Activated naive CD8-positive, alpha-beta T cell treated with anti-CD3 and anti-CD28 coated beads, Interleukin-2, amount 50 U/mL, for 16 hours (primary cell): ENCODE data around the gene MAD1L1.
"Not testable (repeated sequence)": the region's sequence is repeated elsewhere in the genome, so short reads cannot be mapped to it uniquely, and the experiment has no call there.

Source experiments
- DNase-seq: peaks from one replicate; pipeline ENCODE4 v3.0.0-alpha.2; 2020; ENCODE audit warnings: low read depth, low spot score

The MAD1L1 gene

GRCh38 chr7:2048006-2048405 is 184.7 kb downstream of the MAD1L1 start:
- no peak for DNase-seq

- no peak for DNase-seq
Observed at GRCh38 chr7:2046581-2047565, 185.9 kb downstream of the MAD1L1 start.

DNA sequence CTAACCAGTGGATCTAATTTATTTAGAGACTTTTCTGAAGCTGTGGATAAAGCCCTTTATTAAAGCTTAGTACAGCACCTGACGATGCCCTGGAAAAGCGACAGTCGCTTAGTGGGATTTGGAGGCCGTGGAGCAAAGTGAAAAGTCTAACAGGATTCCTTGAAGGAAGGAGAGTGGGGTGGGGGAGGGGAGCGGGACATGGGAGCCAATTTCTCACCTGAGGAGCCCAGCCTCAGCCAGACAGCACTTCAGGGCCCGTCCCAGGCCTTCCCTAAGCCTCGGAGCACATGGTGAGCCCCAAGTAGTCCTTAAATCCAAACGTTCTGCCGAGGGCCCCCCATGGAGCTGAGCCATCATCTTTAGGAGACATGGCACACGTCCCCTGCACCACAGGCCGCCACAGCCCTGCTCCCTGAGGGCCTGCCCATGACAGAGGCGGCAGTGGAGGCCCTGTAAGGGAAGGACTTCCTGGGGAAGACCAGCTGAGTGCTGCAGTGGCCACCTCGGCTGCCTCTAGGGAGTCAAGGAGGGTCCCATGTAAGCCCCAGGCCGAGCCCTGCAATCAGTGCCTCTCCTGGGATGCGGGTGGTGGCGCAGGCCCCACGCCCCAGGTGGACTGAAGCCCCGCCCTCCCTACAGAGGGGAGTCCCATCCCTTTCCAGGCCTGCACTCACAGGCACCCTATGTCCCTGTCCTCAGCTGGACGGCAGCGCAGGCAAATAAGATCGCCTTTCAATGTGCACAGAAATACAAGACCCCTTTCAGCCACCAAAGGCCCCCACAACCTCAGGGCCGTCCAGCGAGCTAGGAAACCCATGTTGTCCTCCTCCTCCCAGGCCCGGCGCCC is 187.0 kb downstream of the MAD1L1 start:
- DNase-seq = no peak

DNA sequence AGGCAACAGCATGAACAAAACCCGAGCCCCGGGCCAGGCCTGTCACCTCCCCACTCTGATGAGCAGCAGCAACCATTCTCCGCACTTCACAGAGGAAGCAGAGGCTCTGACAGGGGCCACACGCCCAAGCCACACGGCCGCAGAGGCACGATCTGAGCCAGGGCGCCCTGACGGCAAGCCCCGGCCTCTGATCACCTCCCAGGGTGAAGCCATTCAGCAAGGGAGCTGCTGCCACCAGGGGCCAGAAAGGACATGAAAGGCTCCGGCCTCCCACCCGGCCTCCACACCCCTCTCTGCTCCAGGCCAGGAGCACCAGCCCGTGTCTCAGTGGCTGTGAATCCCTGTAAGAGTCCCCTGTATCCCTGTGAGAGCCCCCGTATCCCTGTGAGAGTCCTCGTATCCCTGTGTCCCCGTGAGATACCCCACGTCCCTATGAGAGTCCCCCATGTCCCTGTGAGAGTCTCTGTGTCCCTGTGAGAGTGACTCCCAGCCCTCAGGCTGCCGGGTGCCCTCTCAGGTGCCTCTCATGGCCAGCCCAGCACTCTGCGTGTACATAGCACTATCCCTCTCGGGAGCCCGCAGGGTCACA is 187.8 kb downstream of the MAD1L1 start:
- DNase-seq = no peak

DNA sequence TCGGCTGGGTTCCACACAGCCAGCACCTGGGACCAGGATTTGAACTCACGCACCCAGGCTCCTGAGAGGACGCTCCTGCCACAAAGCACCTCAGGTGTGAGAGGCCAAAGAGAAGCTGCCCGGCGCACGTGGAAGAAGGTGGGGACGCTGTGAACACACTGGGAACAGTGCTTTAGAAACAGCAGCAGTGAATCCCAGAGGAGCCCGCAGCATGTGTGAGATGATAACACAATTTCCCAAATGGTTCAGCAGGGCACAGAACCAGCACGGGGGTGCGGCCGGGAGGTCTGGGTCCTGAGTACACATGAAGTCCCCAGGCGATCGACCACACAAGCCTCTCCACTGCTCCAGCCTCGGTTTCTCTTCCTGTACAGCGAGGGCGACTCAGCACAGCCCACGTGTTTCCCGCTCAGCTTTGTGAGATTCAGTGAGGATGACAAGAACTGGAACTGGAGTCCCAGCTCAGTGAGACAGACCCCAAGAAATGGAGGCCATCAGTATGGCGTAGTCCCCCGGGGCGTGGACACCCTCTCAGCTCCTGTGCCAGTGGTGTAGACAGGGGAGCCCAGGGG is 188.3 kb downstream of the MAD1L1 start:
- no peak for DNase-seq

DNA sequence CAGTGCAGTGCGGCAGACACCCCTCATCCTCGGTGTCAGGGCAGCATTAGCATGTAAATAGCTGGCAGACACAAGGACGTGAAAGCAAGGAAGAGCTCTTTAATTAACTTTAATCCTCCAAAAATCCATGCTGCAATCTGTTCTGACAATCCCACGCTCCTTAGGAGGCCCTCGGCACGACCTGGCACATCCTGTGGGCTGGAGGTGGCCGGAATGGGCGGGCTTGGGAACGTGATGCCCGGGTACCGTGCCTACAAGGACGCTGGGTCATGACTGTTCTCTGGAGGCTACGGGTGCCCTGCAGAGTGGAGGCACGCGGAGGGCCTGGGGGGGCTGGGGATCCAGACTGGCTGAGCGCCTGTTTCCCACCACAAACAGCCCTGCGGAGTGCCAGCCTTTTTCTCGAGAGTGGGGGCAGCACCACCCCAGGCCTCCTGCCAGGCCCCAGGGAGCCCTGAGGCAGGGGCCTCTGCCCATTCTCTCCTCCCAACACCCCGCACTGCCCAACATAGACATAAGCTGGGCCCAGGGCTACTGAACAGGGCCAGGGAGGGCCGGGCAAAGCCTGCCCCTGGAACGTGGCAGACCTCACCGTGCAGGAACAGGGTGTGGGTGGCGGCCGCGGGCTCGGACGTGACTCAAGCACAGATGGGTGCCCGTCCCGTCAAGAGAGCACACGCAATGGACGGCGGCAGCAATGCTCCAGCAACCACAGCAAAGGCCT is 189.3 kb downstream of the MAD1L1 start:
- no peak for DNase-seq

DNA sequence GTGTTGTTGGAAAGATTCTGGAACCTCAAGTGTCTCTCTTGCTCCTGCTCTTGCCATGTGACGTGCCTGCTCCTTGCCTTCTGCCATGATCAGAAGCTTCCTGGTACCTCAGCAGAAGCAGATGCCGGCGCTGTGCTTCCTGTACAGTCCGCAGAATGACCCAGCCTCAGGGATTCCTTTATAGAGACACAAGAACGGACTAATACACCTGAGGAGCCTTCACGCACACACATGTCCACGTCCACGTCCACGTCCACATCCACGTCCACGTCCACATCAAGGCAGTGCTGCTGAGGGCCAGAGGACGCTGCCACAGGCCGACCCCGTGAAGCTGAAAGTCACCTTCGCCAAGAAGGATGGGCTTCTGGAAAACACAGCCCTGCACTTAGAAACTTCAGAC is 190.1 kb downstream of the MAD1L1 start:
- DNase-seq = no peak

- DNase-seq = no peak
Observed at GRCh38 chr7:2041496-2042367, 191.0 kb downstream of the MAD1L1 start.

- no peak for DNase-seq
Observed at GRCh38 chr7:2040893-2041270, 191.9 kb downstream of the MAD1L1 start.

GRCh38 chr7:2040201-2040892 is 192.4 kb downstream of the MAD1L1 start:
- no peak for DNase-seq

DNA sequence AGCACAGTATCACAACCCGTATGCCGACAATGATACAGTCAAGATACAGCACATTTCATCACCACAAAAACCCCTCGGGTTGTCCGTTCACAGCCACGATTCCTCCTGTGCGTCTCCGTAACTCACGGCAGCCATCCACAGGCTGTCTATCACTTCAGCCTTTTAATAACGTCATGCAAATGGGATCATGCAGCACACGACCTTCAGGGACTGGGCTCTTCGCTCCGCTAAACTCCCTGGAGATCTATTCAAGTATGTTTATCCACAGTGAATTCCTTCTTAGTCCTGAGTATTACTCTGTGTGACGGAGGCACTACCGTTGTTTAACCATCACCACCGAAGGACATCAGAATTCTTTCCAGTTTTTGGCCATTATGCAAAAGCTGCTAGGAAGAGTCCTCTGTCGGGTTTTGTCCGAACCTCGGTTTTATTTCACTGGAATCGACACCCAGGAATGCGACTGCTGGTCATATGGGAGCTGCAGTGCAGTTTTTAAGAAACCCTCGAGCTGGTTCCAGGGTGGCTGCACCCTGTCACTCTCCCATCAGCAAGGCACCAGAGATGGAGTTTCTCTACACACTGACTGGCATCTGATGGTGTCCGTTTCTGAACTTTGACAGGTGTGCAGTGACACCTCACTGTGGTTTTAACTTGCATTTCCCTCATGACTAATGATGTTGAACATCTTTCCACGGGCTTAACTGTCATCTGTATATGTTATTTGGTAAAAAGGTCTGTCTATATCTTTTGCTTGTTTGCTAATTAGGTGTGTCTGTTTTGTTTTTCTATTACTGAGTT is 193.6 kb downstream of the MAD1L1 start:
- no peak for DNase-seq

- DNase-seq = no peak
Observed at GRCh38 chr7:2037808-2038522, 194.8 kb downstream of the MAD1L1 start.

GRCh38 chr7:2037301-2037807 is 195.4 kb downstream of the MAD1L1 start:
- no peak for DNase-seq

DNA sequence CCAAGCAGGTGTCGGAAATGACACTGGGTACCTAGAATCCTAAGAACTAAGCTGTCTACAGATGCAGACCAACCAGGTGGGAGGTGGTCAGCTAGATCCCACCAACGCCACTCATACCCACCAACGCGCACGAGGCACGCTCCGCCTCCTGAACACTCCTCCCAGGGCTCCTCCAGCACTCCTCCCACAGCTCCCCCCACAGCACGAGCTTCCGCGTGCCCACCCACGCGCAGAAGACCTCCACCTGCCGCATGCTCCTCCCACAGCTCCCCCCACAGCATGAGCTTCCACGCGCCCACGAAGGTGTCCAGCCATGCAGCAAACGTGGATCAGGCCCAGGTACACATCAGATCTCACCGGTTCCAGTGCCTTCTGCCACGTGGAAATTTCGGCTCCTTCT is 196.0 kb downstream of the MAD1L1 start:
- DNase-seq = no peak

DNA sequence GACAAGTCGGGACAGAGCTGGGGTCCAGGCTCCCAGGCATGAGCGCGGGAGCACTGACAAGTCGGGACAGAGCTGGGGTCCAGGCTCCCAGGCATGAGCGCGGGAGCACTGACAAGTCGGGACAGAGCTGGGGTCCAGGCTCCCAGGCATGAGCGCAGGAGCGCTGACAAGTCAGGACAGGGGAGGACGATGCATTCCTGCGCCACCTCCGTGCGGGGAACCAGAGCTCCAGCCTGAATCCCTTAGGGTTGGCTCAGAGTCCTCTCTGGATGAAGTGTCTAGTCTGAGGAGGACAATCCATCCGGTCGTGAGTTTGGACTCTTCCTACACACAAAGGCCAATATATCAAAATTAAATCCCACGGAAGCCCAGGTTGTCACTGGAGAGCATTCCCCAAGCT is 196.5 kb downstream of the MAD1L1 start:
- DNase-seq = not testable (repeated sequence)

- no peak for DNase-seq
Observed at GRCh38 chr7:2034291-2035201, 198.2 kb downstream of the MAD1L1 start.
